PFSK-1 (cell line): Measurements from ENCODE around the gene CLEC1B. TPM values are rescaled to one million over a fixed set of nuclear protein-coding genes. Genes with fewer than 3 reads are reported as not detected.

Source experiments
- FOXP2 ChIP-seq: optimal IDR thresholded peaks from 2 replicates; pipeline ENCODE3; 2011; ENCODE audit warnings: borderline replicate concordance, control low read depth, inconsistent platforms; ENCODE audit not compliant: insufficient read depth; ENCODE audit errors: extremely low read length, extremely low read depth
- POLR2AphosphoS5 ChIP-seq: IDR thresholded peaks from 2 replicates; pipeline ENCODE4 v1.6.1; 2012; ENCODE audit warnings: low read depth, mild to moderate bottlenecking, control low read depth, low read length, moderate library complexity
- REST ChIP-seq, 2 experiments: IDR thresholded peaks; 2 replicates each; pipeline versions ENCODE4 v1.6.1 to v1.8.0; 2011 to 2012; ENCODE audit warnings: low read depth in 2 of 2, low read length in 2 of 2, control low read depth in 1 of 2, inconsistent platforms in 1 of 2, mild to moderate bottlenecking in 1 of 2, moderate library complexity in 1 of 2; ENCODE audit not compliant: insufficient read depth in 1 of 2
- SIN3A ChIP-seq: IDR thresholded peaks from 2 replicates; pipeline ENCODE4 v1.6.1; 2012; ENCODE audit warnings: mild to moderate bottlenecking, low read length, moderate library complexity, borderline replicate concordance; ENCODE audit not compliant: insufficient read depth
- TAF1 ChIP-seq: IDR thresholded peaks from 2 replicates; pipeline ENCODE4 v1.6.1; 2012; ENCODE audit warnings: low read length, control low read depth, borderline replicate concordance; ENCODE audit not compliant: insufficient read depth
- polyA plus RNA-seq: library from polyadenylated mRNA; unstranded; fragments of >200 nt; gene quantifications from one replicate; pipeline ENCODE4 v1.2.1, GENCODE V29; 2012; ENCODE audit warnings: low read depth, missing spikeins; ENCODE audit not compliant: insufficient read length

Gene CLEC1B
- polyA plus RNA-seq = not detected

GRCh38 chr12:9999016-9999415, at the start of gene CLEC1B:
Gene CLEC1B (minus strand): TSS chr12:9999121. CDS start chr12:9999100, 21 bp downstream.
- TF ChIP-seq REST (IDR thresholded peaks at IDR 0.05; ENCODE audit: insufficient read depth in 1 of 2, low read depth in 2 of 2, low read length in 2 of 2) (no peak), SIN3A (no peak), FOXP2 (no peak)

- TF ChIP-seq REST (IDR thresholded peaks at IDR 0.05; ENCODE audit: insufficient read depth in 1 of 2, low read depth in 2 of 2, low read length in 2 of 2) = no peak
- TF ChIP-seq SIN3A = no peak
- TF ChIP-seq TAF1 = no peak
- no peak for TF ChIP-seq POLR2AphosphoS5
- no peak for TF ChIP-seq FOXP2
These were observed 49.6 kb upstream of the CLEC1B start for GRCh38 chr12:10048526-10048925.

GRCh38 chr12:10042167-10042566, 43.2 kb upstream of the CLEC1B start:
- TF ChIP-seq FOXP2 = no peak

- no peak for TF ChIP-seq TAF1
- TF ChIP-seq REST (IDR thresholded peaks at IDR 0.05; ENCODE audit: insufficient read depth in 1 of 2, low read depth in 2 of 2, low read length in 2 of 2) = no peak
- TF ChIP-seq FOXP2 = no peak
- TF ChIP-seq SIN3A = no peak
- TF ChIP-seq POLR2AphosphoS5 = no peak
These were observed 35.0 kb upstream of the CLEC1B start for GRCh38 chr12:10033783-10034545.

- no peak for TF ChIP-seq REST (IDR thresholded peaks at IDR 0.05; ENCODE audit: insufficient read depth in 1 of 2, low read depth in 2 of 2, low read length in 2 of 2)
- no peak for TF ChIP-seq TAF1
- TF ChIP-seq FOXP2 = no peak
- no peak for TF ChIP-seq SIN3A
- TF ChIP-seq POLR2AphosphoS5 = no peak
These were observed 32.9 kb upstream of the CLEC1B start for GRCh38 chr12:10031771-10032175.
